Measurements from ENCODE around the gene CA7. TPM values are rescaled to one million over a fixed set of nuclear protein-coding genes. Genes with fewer than 3 reads are reported as not detected.

CA7 gene
- polyA plus RNA-seq, 4 donors, result 6.4 to 89.7 (median 47.7) TPM

Other genes with a start within 250 kb of the CA7 start
- gene CMTM3, start 239.7 kb upstream of the CA7 start, polyA plus RNA-seq, result 10 to 100 TPM in 2 of 4 donors, 1 to 10 TPM in 2; 2.2 to 14.7 (median 11.0) TPM
- gene CMTM4, start 147.7 kb upstream of the CA7 start, polyA plus RNA-seq, result 10 to 100 TPM; 21.1 to 54.3 (median 43.0) TPM
- 10 to 100 TPM; 37.8 to 92.9 (median 62.6) TPM for gene DYNC1LI2, start 92.8 kb upstream of the CA7 start, polyA plus RNA-seq
- gene TERB1, start 42.8 kb upstream of the CA7 start, polyA plus RNA-seq, result under 1 TPM in 1 of 4 donors, not detected in 3; 0.04 TPM
- gene NAE1, start 13.4 kb upstream of the CA7 start, polyA plus RNA-seq, result 10 to 100 TPM; 39.4 to 60.9 (median 47.1) TPM
- gene PDP2, start 36.1 kb downstream of the CA7 start, polyA plus RNA-seq, result 10 to 100 TPM in 1 of 4 donors, 1 to 10 TPM in 3; 1.6 to 11.2 (median 4.3) TPM
- gene CDH16, start 74.5 kb downstream of the CA7 start, polyA plus RNA-seq, result 1 to 10 TPM in 3 of 4 donors, under 1 TPM in 1; 0.91 to 8.5 (median 4.4) TPM
- 10 to 100 TPM in 1 of 4 donors, 1 to 10 TPM in 2, under 1 TPM in 1; 0.83 to 10.9 (median 3.6) TPM for gene RRAD, start 81.1 kb downstream of the CA7 start, polyA plus RNA-seq
- 100 to 1,000 TPM in 3 of 4 donors, 10 to 100 TPM in 1; 79.7 to 274 (median 232) TPM for gene CIAO2B, start 90.0 kb downstream of the CA7 start, polyA plus RNA-seq
- 100 to 1,000 TPM; 221 to 337 (median 294) TPM for gene CES2, start 91.1 kb downstream of the CA7 start, polyA plus RNA-seq
- 10 to 100 TPM; 14.6 to 36.0 (median 24.3) TPM for gene CES3, start 116.9 kb downstream of the CA7 start, polyA plus RNA-seq
- gene CES4A, start 144.2 kb downstream of the CA7 start, polyA plus RNA-seq, result 10 to 100 TPM in 2 of 4 donors, 1 to 10 TPM in 2; 4.8 to 26.3 (median 10.5) TPM
- 10 to 100 TPM in 2 of 4 donors, 1 to 10 TPM in 2; 5.4 to 21.6 (median 10.7) TPM for gene CBFB, start 184.7 kb downstream of the CA7 start, polyA plus RNA-seq

Measured in small intestine (tissue), 4 donors.